K562 (cell line): ENCODE measurements around the gene TMOD2. TPM values are rescaled to one million over a fixed set of nuclear protein-coding genes. Genes with fewer than 3 reads are reported as not detected.
A peak's percentile ranks its signal among the peaks of the same experiment; 100 is the strongest.

Source experiments
- ATF7 ChIP-seq: fragments of 450-650 bp; IDR thresholded peaks from 2 replicates; pipeline ENCODE4 v1.7.1; 2014; ENCODE audit warnings: mild to moderate bottlenecking, moderate library complexity
- BRD4 ChIP-seq: fragments of 200-600 bp; sonication (generic); IDR thresholded peaks from 2 replicates; pipeline ENCODE4 v1.6.1; 2017; ENCODE audit warnings: inconsistent platforms
- HCFC1 ChIP-seq: IDR thresholded peaks from 2 replicates; pipeline ENCODE4 v1.6.1; 2012; ENCODE audit warnings: low read depth, low read length, improper control_type of control experiment
- MYC ChIP-seq, 2 experiments: fragments of 250-450 bp in 1 of 2; sonication (Bioruptor Pico) in 1 of 2; IDR thresholded peaks; 2 replicates each; pipeline versions ENCODE4 v1.5.1 to v1.6.1; 2012 to 2021; ENCODE audit warnings: low read depth in 2 of 2, borderline replicate concordance in 1 of 2, improper control_type of control experiment in 1 of 2, low read length in 1 of 2, mild to moderate bottlenecking in 1 of 2, moderate library complexity in 1 of 2
- NR2C2 ChIP-seq, 2 experiments: fragments of 200-800 bp in 1 of 2; sonication (Bioruptor generic) in 1 of 2; sonication (generic) in 1 of 2; formaldehyde crosslinking in 1 of 2; IDR thresholded peaks; 2 replicates each; pipeline versions ENCODE4 v1.6.1 to v1.8.0; 2016 to 2022; ENCODE audit warnings: mild to moderate bottlenecking in 1 of 2, missing compliant biosample characterization in 1 of 2, missing genetic modification characterization in 1 of 2, missing genetic modification reagents in 1 of 2
- POLR2A ChIP-seq: fragments of 450-650 bp; conservative IDR thresholded peaks from 2 replicates; pipeline ENCODE4 v1.6.1; 2016
- POLR2AphosphoS5 ChIP-seq: IDR thresholded peaks from 2 replicates; pipeline ENCODE4 v1.6.1; 2011; ENCODE audit warnings: mild to moderate bottlenecking, low read depth, low read length, moderate library complexity; ENCODE audit not compliant: control insufficient read depth, insufficient read depth
- PTRF ChIP-seq: fragments of 450-650 bp; IDR thresholded peaks from 2 replicates; pipeline ENCODE4 v1.6.1; 2016; ENCODE audit warnings: mild to moderate bottlenecking, missing genetic modification characterization, missing compliant biosample characterization
- RAD51 ChIP-seq: fragments of 450-650 bp; IDR thresholded peaks from 2 replicates; pipeline ENCODE4 v1.7.1; 2016; ENCODE audit warnings: low read depth, mild to moderate bottlenecking, borderline replicate concordance
- SMARCB1 ChIP-seq: IDR thresholded peaks from 2 replicates; pipeline ENCODE4 v1.6.1; 2011; ENCODE audit warnings: improper control_type of control experiment, low read depth; ENCODE audit not compliant: insufficient read length
- SRSF3 ChIP-seq: fragments of 200-400 bp; formaldehyde crosslinking; IDR thresholded peaks from 2 replicates; pipeline ENCODE4 v1.6.1; 2016; ENCODE audit warnings: mild to moderate bottlenecking, low read length, moderate library complexity; ENCODE audit not compliant: insufficient read depth
- SRSF9 ChIP-seq: fragments of 200-400 bp; formaldehyde crosslinking; IDR thresholded peaks from 2 replicates; pipeline ENCODE4 v1.6.1; 2017; ENCODE audit warnings: low read depth, low read length, borderline replicate concordance
- TBP ChIP-seq: optimal IDR thresholded peaks from 2 replicates; pipeline ENCODE3; 2011; ENCODE audit warnings: low read depth, low read length, improper control_type of control experiment
- ZNF121 ChIP-seq: sonication (generic); formaldehyde crosslinking; conservative IDR thresholded peaks from 2 replicates; pipeline ENCODE4 v1.8.0; 2022; ENCODE audit warnings: missing genetic modification reagents
- ZNF197 ChIP-seq: fragments of 200-800 bp; sonication (Bioruptor generic); IDR thresholded peaks from 2 replicates; pipeline ENCODE4 v1.6.1; 2016; ENCODE audit warnings: low read depth, missing genetic modification characterization, missing compliant biosample characterization
- ZNF586 ChIP-seq: fragments of 450-650 bp; formaldehyde crosslinking; conservative IDR thresholded peaks from 2 replicates; pipeline ENCODE4 v1.4.0; 2020; ENCODE audit warnings: mild to moderate bottlenecking, moderate library complexity
- polyA plus RNA-seq, 8 experiments: library from polyadenylated mRNA; depleted of rRNA in 4 of 8; stranded (reverse) in 5 of 8; unstranded in 3 of 8; fragments of >200 nt; fragmentation: Nextera tagmentation in 2 of 8; fragmentation: Illumina TruSeq in 1 of 8; extraction: Ambion mirVana in 2 of 8; extraction: Trizol in 1 of 8; gene quantifications; 2 replicates each; pipeline versions ENCODE4 v1.2.1 to v1.2.3, GENCODE V29; 2011 to 2014; ENCODE audit warnings: inconsistent platforms in 1 of 8, missing spikeins in 1 of 8
- total RNA-seq, 7 experiments: library from RNA; depleted of rRNA in 6 of 7; stranded (reverse); fragments of >200 nt in 6 of 7; fragmentation: Illumina TruSeq in 2 of 7; extraction: Trizol in 2 of 7; gene quantifications; 2 replicates each; pipeline versions ENCODE4 v1.2.1 to v1.2.3, GENCODE V29; 2011 to 2021; ENCODE audit warnings: low replicate concordance in 1 of 7
- TF ChIP-seq, protein P1 (sequence below): fragments of 450-650 bp; formaldehyde crosslinking; IDR thresholded peaks from 2 replicates; pipeline ENCODE4 v1.4.0; 2022; ENCODE audit warnings: mild to moderate bottlenecking, moderate library complexity
- TF ChIP-seq, protein P2 (sequence below): sonication (generic); formaldehyde crosslinking; IDR thresholded peaks from 2 replicates; pipeline ENCODE4 v1.8.0; 2022; ENCODE audit warnings: mild to moderate bottlenecking, missing genetic modification reagents
- TF ChIP-seq, protein P3 (sequence below), 2 experiments: fragments of 200-800 bp in 1 of 2; sonication (Bioruptor generic) in 1 of 2; sonication (generic) in 1 of 2; formaldehyde crosslinking in 1 of 2; IDR thresholded peaks in 1 of 2; conservative IDR thresholded peaks in 1 of 2; 2 replicates each; pipeline versions ENCODE4 v1.5.0 to v1.6.1; 2016 to 2020; ENCODE audit warnings: missing compliant biosample characterization in 1 of 2, missing genetic modification characterization in 1 of 2, missing genetic modification reagents in 1 of 2

Gene TMOD2
- total and polyA plus RNA-seq, 9 of the 15 experiments (the other 6 are each of a cell fraction or from before 2014, with no cell fraction given) = 0.49 to 3.8 (median 3.0) TPM

DNA sequence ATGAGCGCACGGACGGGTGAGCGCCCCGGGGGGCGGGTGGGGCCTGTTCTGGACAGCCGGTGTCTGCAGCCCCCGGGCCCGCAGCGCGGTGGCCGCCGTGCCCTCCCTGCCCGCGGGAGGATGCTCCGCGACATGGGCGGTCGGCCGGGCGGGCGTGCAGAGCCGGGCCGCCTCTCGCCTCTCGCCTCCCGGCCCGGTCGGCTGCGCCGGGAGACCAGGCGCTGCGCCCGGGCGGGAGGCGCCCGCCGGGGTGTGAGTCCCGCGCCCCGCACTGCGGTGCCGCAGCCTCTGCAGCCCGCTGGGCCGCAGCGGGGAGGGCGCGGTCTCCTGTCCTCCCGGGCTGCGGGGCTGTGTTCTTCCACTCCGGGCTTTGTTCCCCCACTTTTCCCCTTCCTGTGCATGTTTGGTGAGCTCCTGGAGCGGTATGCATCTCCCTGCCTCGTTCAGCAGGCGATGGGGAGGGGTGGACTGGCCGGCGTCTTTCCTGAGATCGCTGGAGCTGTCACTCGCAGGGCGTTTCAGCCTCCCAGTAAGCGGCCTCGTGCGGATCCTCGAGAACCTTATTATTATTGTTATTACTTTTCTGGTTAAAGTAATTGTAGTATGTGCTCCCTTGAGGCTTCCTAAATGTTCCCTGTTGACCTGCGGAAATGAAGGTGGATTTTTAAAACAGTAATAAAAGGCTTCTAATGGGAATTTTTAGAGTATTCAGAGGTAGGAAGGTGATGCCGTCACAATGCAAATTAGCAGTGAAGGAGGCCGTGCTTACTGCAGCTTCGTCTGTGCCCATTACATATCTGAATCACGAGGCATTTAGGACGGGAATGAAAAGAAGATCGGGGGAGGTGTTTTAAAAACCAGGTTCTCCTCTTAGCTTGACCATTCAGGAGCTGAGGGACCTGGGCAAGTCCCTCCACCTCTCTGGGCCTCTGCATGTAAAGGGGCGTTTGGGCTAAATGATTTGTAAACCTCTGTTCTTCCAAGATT is 593 bp downstream of the TMOD2 start (continued):
- TF ChIP-seq, protein P1, sequence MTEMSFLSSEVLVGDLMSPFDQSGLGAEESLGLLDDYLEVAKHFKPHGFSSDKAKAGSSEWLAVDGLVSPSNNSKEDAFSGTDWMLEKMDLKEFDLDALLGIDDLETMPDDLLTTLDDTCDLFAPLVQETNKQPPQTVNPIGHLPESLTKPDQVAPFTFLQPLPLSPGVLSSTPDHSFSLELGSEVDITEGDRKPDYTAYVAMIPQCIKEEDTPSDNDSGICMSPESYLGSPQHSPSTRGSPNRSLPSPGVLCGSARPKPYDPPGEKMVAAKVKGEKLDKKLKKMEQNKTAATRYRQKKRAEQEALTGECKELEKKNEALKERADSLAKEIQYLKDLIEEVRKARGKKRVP = no peak
- TF ChIP-seq MYC (IDR thresholded peaks at IDR 0.05; ENCODE audit: low read depth, low read length) (peak; percentile 42; the same call in 1 of the 2 replicates), MYC (CRISPR knock-in tag; IDR thresholded peaks at IDR 0.05; ENCODE audit: borderline replicate concordance, low read depth) (no peak), SRSF3 (no peak), SMARCB1 (no peak), ZNF121 (no peak), SRSF9 (no peak), BRD4 (no peak), POLR2A (peak; percentile 61), RAD51 (no peak), POLR2AphosphoS5 (peak; percentile 38; the same call in 1 of the 2 replicates), HCFC1 (no peak), NR2C2 (CRISPR knock-in tag; IDR thresholded peaks at IDR 0.05) (no peak), NR2C2 (tag; IDR thresholded peaks at IDR 0.05) (0 out of 2 replicates have a peak, but pooled peaks have one; percentile 11), ZNF197 (CRISPR knock-in tag) (0 out of 2 replicates have a peak, but pooled peaks have one; percentile 39), ATF7 (no peak), TBP (peak; percentile 65), PTRF (tag) (no peak), ZNF586 (CRISPR knock-in tag) (no peak)
- TF ChIP-seq, protein P2, sequence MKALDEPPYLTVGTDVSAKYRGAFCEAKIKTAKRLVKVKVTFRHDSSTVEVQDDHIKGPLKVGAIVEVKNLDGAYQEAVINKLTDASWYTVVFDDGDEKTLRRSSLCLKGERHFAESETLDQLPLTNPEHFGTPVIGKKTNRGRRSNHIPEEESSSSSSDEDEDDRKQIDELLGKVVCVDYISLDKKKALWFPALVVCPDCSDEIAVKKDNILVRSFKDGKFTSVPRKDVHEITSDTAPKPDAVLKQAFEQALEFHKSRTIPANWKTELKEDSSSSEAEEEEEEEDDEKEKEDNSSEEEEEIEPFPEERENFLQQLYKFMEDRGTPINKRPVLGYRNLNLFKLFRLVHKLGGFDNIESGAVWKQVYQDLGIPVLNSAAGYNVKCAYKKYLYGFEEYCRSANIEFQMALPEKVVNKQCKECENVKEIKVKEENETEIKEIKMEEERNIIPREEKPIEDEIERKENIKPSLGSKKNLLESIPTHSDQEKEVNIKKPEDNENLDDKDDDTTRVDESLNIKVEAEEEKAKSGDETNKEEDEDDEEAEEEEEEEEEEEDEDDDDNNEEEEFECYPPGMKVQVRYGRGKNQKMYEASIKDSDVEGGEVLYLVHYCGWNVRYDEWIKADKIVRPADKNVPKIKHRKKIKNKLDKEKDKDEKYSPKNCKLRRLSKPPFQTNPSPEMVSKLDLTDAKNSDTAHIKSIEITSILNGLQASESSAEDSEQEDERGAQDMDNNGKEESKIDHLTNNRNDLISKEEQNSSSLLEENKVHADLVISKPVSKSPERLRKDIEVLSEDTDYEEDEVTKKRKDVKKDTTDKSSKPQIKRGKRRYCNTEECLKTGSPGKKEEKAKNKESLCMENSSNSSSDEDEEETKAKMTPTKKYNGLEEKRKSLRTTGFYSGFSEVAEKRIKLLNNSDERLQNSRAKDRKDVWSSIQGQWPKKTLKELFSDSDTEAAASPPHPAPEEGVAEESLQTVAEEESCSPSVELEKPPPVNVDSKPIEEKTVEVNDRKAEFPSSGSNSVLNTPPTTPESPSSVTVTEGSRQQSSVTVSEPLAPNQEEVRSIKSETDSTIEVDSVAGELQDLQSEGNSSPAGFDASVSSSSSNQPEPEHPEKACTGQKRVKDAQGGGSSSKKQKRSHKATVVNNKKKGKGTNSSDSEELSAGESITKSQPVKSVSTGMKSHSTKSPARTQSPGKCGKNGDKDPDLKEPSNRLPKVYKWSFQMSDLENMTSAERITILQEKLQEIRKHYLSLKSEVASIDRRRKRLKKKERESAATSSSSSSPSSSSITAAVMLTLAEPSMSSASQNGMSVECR = 0 out of 2 replicates have a peak, but pooled peaks have one; percentile 17
- TF ChIP-seq, protein P3, sequence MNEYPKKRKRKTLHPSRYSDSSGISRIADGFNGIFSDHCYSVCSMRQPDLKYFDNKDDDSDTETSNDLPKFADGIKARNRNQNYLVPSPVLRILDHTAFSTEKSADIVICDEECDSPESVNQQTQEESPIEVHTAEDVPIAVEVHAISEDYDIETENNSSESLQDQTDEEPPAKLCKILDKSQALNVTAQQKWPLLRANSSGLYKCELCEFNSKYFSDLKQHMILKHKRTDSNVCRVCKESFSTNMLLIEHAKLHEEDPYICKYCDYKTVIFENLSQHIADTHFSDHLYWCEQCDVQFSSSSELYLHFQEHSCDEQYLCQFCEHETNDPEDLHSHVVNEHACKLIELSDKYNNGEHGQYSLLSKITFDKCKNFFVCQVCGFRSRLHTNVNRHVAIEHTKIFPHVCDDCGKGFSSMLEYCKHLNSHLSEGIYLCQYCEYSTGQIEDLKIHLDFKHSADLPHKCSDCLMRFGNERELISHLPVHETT (CRISPR knock-in tag; conservative IDR thresholded peaks at IDR 0.05 in 1 of 2, IDR thresholded peaks at IDR 0.05 in 1 of 2) = peak in 1 of 2 experiments; percentile 65; a peak in 2 of 4 replicates
